GM21447 (cell line): ENCODE results near the gene LMF1.
"Not testable (repeated sequence)": the region's sequence is repeated elsewhere in the genome, so short reads cannot be mapped to it uniquely, and the experiment has no call there.

Source experiments
- ATAC-seq: cut with Tn5 transposase; IDR thresholded peaks from one replicate; pipeline ENCODE4 v1.9.1; 2021; ENCODE audit not compliant: unreplicated experiment

Gene LMF1

DNA sequence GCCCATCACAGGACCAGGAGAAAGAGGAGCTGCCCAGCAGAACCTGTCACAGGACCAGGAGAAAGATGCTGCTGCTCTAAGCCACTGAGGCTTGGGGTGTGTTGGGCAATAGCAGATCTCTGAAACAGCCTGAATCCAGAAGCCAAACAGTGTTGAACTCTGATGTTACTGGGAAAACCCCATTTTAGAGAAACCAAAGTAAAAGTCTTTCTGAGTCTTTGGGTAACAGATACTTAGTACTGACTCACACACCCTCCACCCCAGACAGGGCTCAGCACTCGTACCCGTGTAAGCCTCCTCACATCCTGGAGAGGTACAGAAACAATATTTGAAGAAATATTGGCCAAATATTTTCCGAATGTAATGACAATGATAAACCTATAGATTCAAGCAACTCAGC, 87.4 kb downstream of the LMF1 start:
- no peak for ATAC-seq

DNA sequence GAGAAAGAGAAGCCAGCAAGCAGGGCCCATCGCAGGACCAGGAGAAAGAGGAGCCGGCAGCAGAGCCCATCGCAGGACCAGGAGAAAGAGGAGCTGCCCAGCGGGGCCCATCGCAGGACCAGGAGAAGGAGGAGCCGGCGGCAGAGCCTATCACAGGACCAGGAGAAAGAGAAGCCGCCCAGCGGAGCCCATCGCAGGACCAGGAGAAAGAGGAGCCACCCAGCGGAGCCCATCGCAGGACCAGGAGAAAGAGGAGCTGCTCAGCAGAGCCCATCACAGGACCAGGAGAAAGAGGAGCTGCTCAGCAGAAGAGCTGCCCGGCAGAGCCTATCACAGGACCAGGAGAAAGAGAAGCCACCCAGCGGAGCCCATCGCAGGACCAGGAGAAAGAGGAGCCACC, 88.1 kb downstream of the LMF1 start:
- ATAC-seq = not testable (repeated sequence)

DNA sequence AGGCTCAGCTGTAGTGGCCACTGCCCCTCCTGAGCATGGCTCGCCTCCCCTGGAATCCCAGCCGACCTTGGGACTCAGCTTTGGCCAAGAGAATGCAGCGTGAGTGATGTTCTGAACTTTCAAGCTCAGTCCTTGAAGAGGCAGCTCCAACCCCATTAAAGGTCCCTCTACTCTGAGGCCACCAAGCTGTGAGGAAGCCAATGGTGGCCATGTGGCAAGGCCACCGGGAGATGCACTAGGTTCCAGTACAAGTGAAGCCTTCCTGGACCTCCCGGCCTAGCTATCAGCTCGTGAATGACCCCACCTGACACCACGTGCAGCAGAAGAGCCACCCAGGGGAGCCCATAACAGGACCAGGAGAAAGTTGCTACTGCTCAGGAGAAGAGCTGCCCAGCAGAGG, 88.5 kb downstream of the LMF1 start:
- no peak for ATAC-seq

DNA sequence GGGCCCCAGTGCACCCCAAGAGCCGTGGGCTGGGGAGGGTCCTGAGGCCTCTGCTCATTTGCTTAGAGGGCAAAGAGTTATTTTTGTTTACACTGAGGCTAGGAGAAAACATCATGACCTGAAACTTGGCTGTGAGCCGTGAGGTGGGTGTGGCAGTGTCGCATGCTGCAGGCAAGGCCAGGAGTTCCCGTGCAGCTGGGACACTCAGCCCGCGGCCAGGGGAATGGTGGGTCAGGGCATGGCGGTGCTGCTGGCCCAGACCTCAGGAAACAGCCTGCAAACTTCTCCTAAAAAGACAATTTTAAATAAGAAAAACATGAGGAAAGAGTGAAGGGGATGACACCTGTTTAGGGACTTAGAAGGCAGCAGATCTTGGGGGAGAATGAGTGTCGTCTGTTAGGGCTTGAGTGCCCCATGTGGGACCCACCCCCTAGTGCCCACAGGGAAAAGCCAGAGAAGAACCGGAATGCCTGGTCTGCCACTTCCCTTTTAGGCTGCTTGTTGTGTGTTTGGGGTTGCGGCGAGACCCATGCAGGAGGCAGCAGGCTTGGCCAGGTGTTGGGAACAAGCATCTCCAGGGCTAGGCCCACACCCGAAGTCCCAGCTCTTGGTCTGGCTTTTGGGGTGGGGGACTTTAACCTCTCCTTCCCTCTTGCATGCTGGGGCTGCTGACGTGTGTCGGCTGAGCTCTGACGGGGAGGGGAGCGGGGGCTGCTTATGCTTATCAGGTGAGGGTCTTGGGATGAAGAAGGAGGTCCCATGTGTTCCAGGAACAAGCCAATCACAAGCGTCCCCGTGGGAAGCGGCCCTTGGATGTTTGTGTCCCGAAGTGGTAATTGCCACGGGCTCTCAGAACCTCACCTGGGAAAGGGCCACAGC, 89.3 kb downstream of the LMF1 start:
- no peak for ATAC-seq

DNA sequence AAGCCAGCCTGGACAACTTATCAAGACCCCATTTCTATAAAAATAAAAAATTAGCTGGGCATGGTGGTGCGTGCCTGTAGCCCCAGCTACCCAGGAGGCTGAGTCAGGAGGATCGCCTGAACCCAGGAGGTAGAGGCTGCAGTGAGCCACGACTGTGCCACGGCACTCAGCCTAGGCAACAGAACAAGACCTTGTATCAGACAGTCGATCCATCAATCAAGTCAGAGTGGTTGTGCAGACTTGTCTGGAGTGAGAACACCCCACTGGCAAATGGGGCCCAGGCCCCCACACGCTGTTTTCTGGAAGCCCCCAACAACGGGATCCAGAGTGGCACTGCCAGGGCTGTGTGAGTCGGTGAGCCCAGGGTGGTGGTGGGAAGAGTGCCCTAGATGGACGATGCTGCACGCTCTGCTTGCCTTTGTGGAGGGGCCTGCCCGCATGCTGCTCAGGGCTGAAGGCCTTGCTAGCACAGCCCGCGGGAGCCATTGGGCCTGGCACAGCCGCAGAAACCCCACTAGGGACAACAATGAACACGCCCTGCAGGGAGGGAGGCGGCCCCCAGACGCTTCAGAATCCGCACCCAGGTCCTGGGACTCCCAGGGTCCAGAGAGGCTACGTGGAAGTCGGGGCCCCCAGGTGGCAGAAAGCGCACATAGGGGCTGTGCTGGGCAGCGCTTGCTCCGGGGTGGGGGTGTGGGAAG, 90.2 kb downstream of the LMF1 start:
- ATAC-seq = no peak

DNA sequence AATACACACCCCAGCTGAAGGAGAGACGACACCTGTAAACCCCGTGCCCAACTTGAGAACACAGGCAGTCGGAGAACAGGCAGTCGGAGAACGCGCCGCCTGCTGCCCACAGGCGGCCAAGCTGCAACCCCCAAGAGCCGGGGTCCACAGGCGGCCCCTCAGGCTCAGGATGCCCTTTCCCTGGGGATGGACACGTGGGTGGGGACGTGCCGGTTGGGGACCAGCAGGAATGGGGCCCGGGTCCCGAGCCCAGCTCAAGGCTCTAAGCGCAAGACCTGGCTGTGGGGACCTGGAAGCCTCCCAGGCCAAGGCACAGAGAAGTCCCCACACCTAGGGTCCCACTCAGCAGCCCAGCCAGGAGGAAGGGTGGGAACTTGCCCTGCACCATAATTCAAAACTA, 90.8 kb downstream of the LMF1 start:
- no peak for ATAC-seq

DNA sequence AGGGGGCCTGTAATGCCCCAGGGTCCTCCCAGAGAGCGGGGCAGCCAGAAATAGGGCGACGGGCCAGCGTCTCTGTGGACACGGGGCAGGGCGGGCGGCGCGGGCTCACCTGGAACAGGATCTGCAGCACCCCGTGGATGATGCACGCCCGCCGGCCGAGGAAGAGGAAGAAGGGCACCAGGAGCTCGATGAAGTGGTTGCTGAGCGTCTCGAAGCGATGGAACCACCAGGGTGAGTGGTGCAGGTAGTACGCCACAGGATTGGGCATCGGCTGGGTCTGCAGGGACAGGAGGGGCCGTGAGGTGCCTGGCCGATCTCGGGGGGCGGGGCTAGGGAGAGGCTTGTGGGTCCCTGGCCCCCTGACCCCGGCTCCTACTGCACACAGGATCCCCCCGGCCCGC, 91.3 kb downstream of the LMF1 start:
- no peak for ATAC-seq

DNA sequence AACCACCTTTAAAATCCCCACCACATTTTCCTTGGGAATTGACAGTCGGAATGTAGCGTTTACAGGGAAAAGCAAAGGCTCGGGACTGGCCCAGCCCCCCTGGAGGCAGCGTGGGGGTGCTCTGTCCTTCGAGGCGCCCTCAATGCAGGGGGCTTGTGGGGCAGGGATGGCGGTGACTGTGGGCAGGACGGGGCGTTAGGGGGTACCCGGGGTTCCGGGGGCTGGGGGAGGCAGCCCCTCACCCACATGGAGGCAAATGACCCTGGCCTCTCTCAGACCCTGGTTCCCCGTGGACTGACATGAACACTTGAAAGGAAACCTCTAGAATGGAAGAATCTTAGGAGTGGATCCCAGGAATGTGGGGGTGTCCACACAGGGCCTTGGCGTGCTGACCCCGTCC, 91.9 kb downstream of the LMF1 start:
- no peak for ATAC-seq

DNA sequence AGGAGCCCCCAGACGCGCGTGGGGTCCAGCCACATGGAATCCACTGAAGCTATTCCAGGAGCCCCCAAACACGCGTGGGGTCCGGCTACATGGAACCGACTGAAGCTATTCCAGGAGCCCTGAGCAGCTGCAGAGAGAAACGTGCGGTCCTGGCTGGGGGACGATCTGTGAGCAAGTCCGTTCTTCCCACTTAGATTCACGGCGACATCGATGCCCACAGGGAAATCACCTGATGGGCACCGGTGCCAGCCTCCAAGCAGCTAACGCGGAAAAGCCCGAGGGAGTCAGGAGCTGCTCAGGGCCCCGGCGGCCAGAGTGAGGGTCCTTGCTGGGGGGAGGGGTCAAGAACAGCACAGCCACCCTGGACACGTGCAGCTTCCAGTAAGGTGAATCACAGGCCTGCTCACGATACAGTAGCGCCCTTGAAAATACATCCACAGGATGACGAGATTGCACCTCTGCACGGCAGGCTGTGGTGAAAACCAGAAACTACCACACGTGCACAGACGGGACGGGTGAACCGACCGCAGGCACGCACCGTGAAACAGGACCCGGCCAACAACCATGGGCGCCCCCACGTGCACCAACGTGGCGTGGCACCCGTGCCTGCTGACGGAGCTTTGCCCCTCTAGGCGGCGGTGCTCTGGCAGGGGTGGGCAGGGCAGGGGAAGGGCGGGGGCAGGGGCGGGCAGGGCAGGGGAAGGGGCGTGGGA, 92.6 kb downstream of the LMF1 start:
- ATAC-seq = no peak

DNA sequence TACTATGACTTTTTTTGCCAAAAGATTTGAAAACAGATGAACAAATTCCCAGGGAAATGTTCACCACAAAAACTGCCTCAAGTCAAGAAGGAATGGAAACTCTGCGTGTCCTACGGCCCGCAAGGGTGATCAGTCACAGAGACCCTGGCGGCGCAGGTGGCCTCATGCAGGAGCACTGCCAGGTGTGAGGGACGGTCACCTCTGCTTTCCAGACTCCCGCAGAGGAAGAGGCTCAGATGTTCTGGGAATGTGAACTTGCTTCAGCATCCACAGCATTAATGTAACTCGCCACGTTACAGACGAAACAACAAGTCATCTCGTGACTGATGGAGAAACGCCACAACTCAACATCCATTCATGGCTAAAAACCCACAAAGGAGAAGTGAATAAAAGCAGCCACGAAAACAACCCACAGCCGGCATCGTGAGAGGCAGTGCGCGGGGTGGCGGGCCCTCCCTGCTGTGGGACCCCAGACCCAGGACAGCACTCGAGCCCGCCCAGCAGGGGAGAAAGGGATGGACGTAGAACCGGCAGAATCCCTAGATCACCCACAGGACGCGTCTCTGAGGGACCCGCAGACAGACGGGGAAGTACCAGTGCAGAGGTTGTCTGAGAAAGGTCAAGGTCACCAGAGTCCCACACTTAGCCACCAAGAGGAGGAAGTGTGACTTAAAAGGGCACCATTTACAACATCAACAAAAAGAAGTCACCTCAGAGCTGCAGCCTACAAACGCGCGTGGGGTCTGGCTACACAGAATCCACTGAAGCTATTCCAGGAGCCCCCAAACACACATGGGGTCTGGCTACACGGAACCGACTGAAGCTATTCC, 93.3 kb downstream of the LMF1 start:
- no peak for ATAC-seq

DNA sequence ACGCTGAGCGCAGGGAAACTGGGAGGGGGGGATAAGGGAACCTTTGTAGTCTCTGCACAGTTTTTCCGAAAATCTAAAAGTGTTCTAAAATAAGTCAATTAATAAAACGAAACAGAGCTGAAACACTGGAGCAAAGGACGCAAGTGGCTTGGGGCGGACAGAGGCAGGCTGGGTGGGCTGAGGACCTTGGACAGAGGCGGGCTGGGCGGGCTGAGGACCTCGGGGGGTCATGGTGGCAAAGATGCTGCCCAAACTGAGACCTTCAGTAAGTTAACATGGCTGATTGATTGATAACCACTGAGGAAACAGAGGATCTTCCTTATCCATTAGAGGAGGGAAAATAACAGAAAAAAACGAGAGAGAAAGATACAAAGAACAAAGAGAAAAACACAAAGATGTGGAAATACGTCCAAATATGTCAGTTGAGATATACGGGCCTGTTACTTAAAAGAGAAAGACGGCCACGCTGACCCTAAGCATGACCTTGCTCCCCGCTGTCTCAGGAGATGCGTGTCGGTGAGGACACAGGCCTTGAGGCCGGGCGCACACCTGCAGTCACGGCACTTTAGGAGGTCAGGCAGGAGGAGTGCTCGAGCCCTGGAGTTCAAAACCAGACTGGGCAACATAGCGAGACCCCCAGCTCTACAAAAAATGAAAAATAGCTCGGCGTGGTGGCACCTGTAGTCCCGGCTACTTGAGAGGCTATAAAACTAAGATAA, 94.1 kb downstream of the LMF1 start:
- no peak for ATAC-seq

DNA sequence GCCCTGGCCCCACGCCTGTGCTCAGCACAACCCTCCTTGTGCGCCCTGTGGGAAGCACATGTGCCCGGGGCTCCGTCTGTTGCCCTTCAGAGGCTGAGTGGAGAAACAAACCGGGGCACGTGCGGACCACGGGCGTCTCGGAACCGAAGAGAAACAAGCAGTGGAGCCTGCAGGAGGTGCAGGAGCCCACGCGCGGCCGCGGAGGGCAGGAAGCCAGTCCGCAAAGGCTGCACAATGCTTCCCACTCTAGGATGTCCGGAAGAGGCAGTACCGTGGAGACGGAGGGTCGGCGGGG, 94.8 kb downstream of the LMF1 start:
- ATAC-seq = no peak

DNA sequence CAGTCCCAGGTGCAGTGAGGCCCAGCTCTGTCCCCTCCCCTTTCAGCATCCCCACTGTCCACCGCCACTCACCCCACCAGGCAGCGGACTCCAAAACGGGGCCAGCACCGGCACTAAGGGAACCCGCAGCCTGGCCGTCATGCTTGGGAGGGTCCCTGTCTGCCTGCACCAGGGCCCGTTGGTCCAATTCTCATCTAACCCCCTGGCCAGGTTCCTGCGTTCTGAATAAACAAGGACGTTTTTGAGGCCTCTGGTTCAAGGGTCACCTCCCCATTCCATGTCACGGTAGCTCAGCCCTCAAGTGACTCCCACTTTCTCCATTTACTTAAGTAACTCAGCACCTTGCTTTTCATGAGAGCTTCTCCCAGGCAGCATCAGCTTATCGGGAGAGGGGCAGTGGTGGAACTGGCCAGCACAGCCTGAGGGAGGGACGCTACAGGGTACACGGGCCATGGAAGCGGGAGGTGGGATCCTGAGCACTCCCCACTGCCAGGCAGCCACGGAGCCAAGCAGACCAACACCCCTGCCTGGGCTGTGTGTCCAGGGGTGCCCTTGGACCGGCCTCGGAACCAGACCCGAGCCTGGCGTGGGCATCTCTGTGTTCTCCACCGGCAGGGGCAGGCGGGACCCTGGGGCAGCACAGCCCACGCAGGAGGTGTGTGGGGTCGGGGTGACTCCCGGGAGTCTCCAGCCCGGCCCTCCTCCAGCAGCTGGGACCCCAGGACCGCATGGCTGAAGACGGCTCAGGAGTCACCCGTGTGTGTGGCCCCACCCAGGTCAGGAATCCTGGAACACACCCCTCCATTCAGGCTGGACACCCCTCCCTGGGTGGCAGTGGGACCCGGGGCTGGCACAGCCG, 95.4 kb downstream of the LMF1 start:
- no peak for ATAC-seq

DNA sequence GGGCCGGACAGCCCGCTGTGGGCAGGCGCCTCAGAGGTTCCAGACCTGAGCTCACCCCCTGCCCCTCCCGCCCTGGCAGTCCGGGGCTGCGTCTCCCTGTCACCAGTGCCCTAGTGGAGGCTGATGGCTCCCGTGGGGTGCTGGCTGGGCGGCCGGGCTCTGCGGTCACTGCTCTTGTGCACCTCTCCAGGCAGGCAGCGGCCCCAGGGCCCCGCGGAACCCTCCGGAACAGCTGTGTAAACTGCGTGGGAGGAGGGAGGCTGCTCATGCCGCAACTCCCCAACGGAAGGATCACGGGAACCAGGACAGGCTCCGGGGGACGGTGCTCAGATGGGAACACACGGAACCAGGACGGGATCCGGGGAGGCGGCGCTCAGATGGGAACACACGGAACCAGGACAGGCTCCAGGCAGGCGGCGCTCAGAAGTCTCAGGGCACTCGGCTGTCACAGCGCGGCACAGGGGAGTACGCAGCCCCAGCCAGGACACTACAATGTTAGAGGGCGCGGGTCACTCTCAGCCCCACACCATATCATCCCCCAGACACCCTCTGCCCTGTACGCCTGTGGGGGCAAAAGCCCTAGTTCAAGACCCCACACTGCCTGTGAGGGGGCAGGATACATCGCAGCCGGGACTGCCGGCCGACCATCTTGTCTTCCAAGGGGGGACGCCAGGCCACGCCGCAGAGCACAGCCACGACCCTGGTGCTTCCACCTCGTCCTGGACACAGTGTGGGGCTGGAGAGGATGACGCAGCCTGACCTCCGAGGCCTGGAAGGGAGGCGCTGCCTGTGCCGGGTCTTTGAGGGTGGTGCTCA, 96.2 kb downstream of the LMF1 start:
- no peak for ATAC-seq

DNA sequence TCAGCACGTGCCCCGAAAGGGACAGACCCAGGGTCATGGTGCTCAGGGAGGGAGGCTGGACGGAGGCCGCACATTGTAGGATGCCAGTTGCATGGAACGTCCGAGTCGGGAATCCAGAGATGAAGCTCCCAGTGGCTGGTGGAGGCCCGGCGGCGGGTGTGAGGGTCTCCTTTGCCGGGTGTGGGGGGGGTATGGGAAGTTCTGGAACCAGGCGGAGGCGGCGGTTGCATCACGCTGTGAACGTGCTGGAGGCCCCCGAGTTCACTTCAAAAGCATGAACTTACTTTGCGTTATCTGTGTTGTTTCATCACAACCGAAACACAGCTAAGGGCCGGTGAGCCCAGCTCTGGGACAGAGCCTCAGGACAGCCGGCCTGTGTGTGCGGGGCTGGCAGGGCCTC, 96.9 kb downstream of the LMF1 start:
- no peak for ATAC-seq

DNA sequence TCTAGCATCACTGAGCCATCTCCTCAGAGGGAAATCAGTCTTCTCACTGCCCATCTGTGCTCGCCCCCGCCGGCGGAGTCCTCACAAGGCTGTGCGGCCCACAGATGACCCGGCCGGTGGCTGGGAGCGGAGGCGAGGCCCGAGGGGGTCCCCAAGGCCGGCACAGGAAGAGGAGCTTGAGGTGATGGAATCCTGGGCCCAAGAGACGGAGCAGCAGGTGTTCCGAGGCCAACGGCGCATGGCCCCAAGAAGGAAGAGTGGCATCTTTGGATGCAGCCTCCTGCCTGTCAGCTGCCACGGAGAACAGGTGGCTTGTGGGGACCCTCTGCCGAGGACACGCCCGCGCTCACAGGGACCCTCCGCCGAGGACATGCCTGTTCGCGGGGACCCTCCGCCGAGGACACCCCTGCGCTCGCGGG, 97.5 kb downstream of the LMF1 start:
- ATAC-seq = no peak

DNA sequence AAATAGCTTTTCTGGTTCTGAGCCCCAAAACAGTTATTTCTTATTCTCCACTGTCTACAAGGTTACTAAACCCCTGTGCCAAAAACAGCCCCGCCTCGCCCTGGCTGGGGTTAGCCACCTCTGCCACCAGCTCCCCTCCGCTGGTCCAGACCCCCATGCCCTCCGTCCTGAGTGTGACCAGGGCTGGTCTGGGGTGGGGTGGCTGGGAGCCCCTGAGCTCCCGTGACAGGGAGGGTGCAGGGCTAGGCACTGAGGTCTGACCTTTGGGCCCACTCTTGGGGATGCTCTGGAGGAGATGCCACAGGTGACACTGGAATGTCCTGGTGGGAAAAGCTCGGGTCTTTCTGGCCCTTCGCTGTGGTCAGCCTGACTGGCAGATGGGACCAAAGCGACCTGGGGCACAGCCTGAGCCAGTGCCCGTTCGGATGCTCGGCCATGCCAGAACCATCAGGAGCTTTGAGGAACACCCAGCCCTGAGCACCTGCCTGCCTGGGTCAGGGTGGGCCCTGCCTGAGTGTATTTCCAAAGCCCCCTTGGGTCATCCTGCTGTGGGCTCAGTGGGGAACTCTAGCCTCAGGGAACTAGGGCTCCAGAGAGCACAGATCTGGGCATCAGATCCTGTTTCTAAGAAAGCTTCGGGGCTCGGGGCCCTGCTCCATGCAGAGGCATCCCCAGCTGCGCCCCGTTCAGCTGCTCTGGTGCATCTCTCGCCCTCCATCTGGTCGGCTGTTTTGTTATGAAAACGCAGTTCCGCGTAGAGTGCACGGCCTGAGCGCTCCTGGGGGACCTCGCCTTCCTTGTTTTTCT, 98.1 kb downstream of the LMF1 start:
- no peak for ATAC-seq
